Measurements from ENCODE around the gene PLA2R1.

PLA2R1 gene

GRCh38 chr2:159882130-159882745, 180.2 kb downstream of the PLA2R1 start:
- Histone ChIP-seq H3K36me3 (ENCODE audit: control insufficient read depth in 2 of 2, insufficient read depth in 1 of 2, low read length in 2 of 2) (no peaks in the 10 kb centered on the region), H3K9me3 (ENCODE audit: control insufficient read depth, insufficient read depth, low read depth, low read length) (no peaks in the 10 kb centered on the region), H3K4me1 (ENCODE audit: control insufficient read depth, insufficient read depth, low read length) (peaks cover 4% of the 10 kb centered on the region; the same call in 1 of the 2 replicates), H3K4me3 (ENCODE audit: low read depth, low read length) (no peak overlapping the region), H3K27ac (ENCODE audit: extremely low read depth, low read depth, low read length) (no peak overlapping the region)
- TF ChIP-seq ZNF791 (tag by site-specific recombination; IDR thresholded peaks at IDR 0.05) = no peak
- no peak for TF ChIP-seq ZNF558 (tag by site-specific recombination; IDR thresholded peaks at IDR 0.05)
- no peak for TF ChIP-seq GLIS1 (tag by site-specific recombination; IDR thresholded peaks at IDR 0.05)
- TF ChIP-seq ZNF169 (tag by site-specific recombination; IDR thresholded peaks at IDR 0.05) = no peak
- TF ChIP-seq ZBTB8A (tag by site-specific recombination; IDR thresholded peaks at IDR 0.05) = no peak
- TF ChIP-seq ZNF16 (tag by site-specific recombination; IDR thresholded peaks at IDR 0.05; ENCODE audit: low read depth) = no peak
- TF ChIP-seq MYNN (tag by site-specific recombination; IDR thresholded peaks at IDR 0.05; ENCODE audit: borderline replicate concordance) = no peak
- TF ChIP-seq ZNF530 (tag by site-specific recombination; IDR thresholded peaks at IDR 0.05; ENCODE audit: low read depth) = no peak
- TF ChIP-seq, protein P1, sequence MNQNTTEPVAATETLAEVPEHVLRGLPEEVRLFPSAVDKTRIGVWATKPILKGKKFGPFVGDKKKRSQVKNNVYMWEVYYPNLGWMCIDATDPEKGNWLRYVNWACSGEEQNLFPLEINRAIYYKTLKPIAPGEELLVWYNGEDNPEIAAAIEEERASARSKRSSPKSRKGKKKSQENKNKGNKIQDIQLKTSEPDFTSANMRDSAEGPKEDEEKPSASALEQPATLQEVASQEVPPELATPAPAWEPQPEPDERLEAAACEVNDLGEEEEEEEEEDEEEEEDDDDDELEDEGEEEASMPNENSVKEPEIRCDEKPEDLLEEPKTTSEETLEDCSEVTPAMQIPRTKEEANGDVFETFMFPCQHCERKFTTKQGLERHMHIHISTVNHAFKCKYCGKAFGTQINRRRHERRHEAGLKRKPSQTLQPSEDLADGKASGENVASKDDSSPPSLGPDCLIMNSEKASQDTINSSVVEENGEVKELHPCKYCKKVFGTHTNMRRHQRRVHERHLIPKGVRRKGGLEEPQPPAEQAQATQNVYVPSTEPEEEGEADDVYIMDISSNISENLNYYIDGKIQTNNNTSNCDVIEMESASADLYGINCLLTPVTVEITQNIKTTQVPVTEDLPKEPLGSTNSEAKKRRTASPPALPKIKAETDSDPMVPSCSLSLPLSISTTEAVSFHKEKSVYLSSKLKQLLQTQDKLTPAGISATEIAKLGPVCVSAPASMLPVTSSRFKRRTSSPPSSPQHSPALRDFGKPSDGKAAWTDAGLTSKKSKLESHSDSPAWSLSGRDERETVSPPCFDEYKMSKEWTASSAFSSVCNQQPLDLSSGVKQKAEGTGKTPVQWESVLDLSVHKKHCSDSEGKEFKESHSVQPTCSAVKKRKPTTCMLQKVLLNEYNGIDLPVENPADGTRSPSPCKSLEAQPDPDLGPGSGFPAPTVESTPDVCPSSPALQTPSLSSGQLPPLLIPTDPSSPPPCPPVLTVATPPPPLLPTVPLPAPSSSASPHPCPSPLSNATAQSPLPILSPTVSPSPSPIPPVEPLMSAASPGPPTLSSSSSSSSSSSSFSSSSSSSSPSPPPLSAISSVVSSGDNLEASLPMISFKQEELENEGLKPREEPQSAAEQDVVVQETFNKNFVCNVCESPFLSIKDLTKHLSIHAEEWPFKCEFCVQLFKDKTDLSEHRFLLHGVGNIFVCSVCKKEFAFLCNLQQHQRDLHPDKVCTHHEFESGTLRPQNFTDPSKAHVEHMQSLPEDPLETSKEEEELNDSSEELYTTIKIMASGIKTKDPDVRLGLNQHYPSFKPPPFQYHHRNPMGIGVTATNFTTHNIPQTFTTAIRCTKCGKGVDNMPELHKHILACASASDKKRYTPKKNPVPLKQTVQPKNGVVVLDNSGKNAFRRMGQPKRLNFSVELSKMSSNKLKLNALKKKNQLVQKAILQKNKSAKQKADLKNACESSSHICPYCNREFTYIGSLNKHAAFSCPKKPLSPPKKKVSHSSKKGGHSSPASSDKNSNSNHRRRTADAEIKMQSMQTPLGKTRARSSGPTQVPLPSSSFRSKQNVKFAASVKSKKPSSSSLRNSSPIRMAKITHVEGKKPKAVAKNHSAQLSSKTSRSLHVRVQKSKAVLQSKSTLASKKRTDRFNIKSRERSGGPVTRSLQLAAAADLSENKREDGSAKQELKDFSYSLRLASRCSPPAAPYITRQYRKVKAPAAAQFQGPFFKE (tag by site-specific recombination; IDR thresholded peaks at IDR 0.05; ENCODE audit: borderline replicate concordance) = no peak
- no peak for TF ChIP-seq PATZ1 (tag by site-specific recombination; IDR thresholded peaks at IDR 0.05)
- no peak for TF ChIP-seq ZNF555 (tag by site-specific recombination; conservative IDR thresholded peaks at IDR 0.05)
- TF ChIP-seq, protein P2, sequence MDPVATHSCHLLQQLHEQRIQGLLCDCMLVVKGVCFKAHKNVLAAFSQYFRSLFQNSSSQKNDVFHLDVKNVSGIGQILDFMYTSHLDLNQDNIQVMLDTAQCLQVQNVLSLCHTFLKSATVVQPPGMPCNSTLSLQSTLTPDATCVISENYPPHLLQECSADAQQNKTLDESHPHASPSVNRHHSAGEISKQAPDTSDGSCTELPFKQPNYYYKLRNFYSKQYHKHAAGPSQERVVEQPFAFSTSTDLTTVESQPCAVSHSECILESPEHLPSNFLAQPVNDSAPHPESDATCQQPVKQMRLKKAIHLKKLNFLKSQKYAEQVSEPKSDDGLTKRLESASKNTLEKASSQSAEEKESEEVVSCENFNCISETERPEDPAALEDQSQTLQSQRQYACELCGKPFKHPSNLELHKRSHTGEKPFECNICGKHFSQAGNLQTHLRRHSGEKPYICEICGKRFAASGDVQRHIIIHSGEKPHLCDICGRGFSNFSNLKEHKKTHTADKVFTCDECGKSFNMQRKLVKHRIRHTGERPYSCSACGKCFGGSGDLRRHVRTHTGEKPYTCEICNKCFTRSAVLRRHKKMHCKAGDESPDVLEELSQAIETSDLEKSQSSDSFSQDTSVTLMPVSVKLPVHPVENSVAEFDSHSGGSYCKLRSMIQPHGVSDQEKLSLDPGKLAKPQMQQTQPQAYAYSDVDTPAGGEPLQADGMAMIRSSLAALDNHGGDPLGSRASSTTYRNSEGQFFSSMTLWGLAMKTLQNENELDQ (tag by site-specific recombination; IDR thresholded peaks at IDR 0.05; ENCODE audit: low read depth) = no peak
- TF ChIP-seq ZNF155 (tag by site-specific recombination; IDR thresholded peaks at IDR 0.05) = no peak
- no peak for TF ChIP-seq SETDB1 (IDR thresholded peaks at IDR 0.05; ENCODE audit: insufficient read length, low read length)
- no peak for TF ChIP-seq ZBTB17 (tag by site-specific recombination; IDR thresholded peaks at IDR 0.05)
- TF ChIP-seq MEIS1 (CRISPR knock-in tag; IDR thresholded peaks at IDR 0.05; ENCODE audit: borderline replicate concordance) = no peak
- no peak for TF ChIP-seq ZNF354C (tag by site-specific recombination; IDR thresholded peaks at IDR 0.05; ENCODE audit: borderline replicate concordance, low read depth)
- TF ChIP-seq ZNF473 (tag by site-specific recombination; IDR thresholded peaks at IDR 0.05) = no peak
- ChIA-PET CTCF (interaction anchor here (0.7 kb wide), 1 partner anchor 502 kb away, joined by 3 read pairs; no protein-coding TSS in a partner anchor), POLR2A (no interaction called here)
